NCI-H2029 (cell line): ENCODE results near the gene ERFL.
A peak's percentile ranks its signal among the peaks of the same experiment; 100 is the strongest.
"Not testable (repeated sequence)": the region's sequence is repeated elsewhere in the genome, so short reads cannot be mapped to it uniquely, and the experiment has no call there.

Source experiments
- DNase-seq: peaks from one replicate; lab custom pipeline; 2025; lab: John Stamatoyannopoulos, UW

Gene ERFL

GRCh38 chr19:41877916-41878905 lies 50.0 kb downstream of the ERFL start:
- DNase-seq: no peak

GRCh38 chr19:41876847-41877832 lies 51.1 kb downstream of the ERFL start, which contains the start of gene CD79A:
CD79A (plus strand) TSS chr19:41877279; CDS start chr19:41877305, 26 bp downstream.
- no peak for DNase-seq

- not testable (repeated sequence) for DNase-seq
Observed at GRCh38 chr19:41875973-41876372, 52.3 kb downstream of the ERFL start.

- DNase-seq: peak; percentile 56
Observed at GRCh38 chr19:41872775-41873647, 55.2 kb downstream of the ERFL start.

GRCh38 chr19:41872384-41872774 lies 55.9 kb downstream of the ERFL start:
- DNase-seq: no peak

GRCh38 chr19:41871573-41872383 lies 56.5 kb downstream of the ERFL start:
- no peak for DNase-seq

- no peak for DNase-seq
Observed at GRCh38 chr19:41870401-41870873, 57.8 kb downstream of the ERFL start.

GRCh38 chr19:41869374-41869955 lies 58.8 kb downstream of the ERFL start:
- DNase-seq: no peak

- no peak for DNase-seq
Observed at GRCh38 chr19:41868989-41869300, 59.3 kb downstream of the ERFL start.

GRCh38 chr19:41868120-41868988 lies 59.9 kb downstream of the ERFL start:
- peak; percentile 75 for DNase-seq

- no peak for DNase-seq
Observed at GRCh38 chr19:41866284-41866683, 62.0 kb downstream of the ERFL start.

GRCh38 chr19:41864374-41864773 lies 63.9 kb downstream of the ERFL start:
- no peak for DNase-seq

GRCh38 chr19:41863209-41863931 lies 64.9 kb downstream of the ERFL start:
- no peak for DNase-seq

- no peak for DNase-seq
Observed at GRCh38 chr19:41862445-41862986, 65.7 kb downstream of the ERFL start.

- no peak for DNase-seq
Observed at GRCh38 chr19:41861846-41862245, 66.4 kb downstream of the ERFL start.

- DNase-seq: no peak
Observed at GRCh38 chr19:41861116-41861768, 67.0 kb downstream of the ERFL start.

- no peak for DNase-seq
Observed at GRCh38 chr19:41860419-41861115, 67.7 kb downstream of the ERFL start.
